Measurements from ENCODE around the gene PRKRIP1.
A peak's percentile ranks its signal among the peaks of the same experiment; 100 is the strongest.
"Not testable (repeated sequence)": the region's sequence is repeated elsewhere in the genome, so short reads cannot be mapped to it uniquely, and the experiment has no call there.

PRKRIP1 gene

GRCh38 chr7:102431617-102432298 lies 35.6 kb downstream of the PRKRIP1 start:
- no peak for DNase-seq (ENCODE audit: low read depth)

DNA sequence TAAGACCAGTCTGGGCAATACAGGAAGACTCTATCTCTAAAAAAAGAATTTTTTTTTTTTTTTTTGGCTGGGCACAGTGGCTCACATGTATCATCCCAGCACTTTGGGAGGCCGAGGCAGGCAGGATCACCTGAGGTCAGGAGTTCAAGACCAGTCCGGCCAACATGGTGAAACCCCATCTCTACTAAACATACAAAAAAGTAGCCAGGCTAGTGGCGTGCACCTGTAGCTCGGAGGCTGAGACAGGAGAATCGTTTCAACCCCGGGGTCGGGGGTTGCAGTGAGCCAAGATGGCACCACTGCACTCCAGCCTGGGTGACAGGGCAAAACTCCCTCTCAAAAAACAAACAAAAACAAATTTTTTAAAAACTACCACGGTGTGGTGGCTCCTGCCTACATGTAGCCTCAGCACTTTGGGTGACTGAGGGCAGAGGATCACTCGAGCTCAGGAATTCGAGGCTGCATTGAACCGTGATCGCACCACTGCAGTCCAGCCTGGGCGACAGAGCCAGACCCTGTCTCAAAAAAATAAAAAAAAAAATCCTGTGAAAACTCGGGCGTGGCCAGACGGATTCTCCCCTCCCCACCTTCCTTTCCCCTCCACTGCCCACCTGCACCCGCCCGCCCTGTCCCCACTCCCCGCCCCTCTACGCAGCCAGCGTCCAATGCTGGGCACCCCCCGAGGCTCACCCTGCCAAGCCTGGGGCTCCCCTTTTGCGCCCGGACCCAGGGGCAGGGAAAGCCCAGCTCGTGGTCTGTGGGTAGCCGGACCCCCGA lies 36.5 kb downstream of the PRKRIP1 start:
- no peak for DNase-seq (ENCODE audit: low read depth)

- peak; percentile 38 for DNase-seq (ENCODE audit: low read depth)
Measured at GRCh38 chr7:102433219-102434038, 37.3 kb downstream of the PRKRIP1 start, which contains the start of gene ORAI2. TSS of gene ORAI2 (plus strand) at chr7:102433575. CDS start at chr7:102438957, 5,382 bp downstream.

DNA sequence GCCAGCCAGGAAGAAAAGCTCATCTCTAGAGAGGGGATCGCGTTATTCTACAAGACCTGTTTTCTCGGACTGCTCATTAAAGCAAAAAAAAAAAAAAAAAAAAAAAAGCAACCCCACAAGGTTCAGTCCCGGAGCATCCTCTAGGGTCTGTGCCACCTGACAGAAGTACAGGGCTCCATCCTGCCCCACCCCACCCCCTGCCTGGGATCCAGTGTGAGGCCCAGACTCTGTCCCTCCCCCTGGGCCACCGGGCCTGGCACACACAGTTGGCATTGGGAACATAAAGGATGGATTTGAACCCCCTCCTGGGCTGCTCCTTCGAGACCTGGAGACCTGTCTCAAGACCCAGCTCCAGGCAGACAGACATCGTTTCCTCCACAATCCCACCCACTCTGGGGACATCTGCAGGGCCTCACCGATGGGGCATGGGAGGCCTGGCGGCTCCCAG lies 37.9 kb downstream of the PRKRIP1 start:
- DNase-seq (ENCODE audit: low read depth) = no peak

- no peak for DNase-seq (ENCODE audit: low read depth)
Measured at GRCh38 chr7:102436118-102436517, 40.0 kb downstream of the PRKRIP1 start.

GRCh38 chr7:102439963-102440795 lies 44.0 kb downstream of the PRKRIP1 start:
- DNase-seq (ENCODE audit: low read depth) = peak; percentile 63

DNA sequence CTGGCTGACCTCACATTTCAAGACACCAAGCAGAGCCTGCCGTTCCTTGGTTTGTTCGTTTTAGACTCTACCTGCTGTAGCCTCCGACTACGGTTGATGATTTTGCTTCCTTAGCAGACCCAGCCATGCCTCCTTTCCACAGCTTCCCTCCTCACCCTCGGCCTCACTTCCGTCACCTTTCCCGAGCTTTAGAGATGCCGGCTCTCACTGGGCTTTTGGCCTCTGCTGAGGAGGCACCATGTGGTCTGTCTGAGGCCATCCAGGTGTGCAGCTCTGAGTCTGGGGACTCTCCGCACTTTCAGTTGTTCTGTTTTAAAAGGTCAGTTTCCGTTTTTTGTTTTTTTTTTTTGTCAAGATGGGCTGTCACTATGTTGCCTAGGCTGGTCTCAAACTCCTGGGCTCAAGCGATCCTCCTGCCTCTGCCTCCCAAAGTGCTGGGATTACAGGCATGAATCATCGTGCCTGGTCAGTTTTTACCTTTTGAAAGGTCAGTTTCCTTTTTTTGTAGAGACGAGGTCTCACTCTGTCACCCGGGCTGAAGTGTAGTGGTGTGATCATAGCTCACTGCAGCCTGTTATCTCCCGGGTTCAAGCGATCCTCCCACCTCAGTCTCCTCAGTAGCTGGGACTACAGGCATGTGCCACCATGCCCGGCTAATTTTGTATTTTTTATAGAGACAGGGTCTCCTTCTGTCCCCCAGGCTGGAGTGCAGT lies 49.0 kb downstream of the PRKRIP1 start:
- no peak for DNase-seq (ENCODE audit: low read depth)

DNA sequence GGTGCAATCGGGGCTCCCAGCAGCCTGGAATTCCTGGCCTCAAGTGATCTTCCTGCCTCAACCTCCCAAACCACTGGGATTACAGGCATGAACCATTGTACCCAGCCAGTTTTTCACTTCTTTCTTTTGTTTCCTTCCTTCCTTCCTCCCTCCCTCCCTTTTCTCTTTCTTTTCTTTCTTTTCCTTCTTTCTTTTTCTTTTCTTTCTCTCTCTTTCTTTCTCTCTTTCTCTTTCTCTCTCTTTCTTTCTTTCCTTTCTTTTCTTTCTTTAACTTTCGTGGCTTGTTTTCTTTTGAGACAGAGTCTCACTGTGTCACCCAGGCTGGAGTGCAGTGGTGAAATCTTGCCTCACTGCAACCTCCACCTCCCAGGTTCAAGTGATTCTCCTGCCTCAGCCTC lies 49.5 kb downstream of the PRKRIP1 start:
- DNase-seq (ENCODE audit: low read depth) = no peak

GRCh38 chr7:102446387-102447156 lies 50.4 kb downstream of the PRKRIP1 start:
- no peak for DNase-seq (ENCODE audit: low read depth)

DNA sequence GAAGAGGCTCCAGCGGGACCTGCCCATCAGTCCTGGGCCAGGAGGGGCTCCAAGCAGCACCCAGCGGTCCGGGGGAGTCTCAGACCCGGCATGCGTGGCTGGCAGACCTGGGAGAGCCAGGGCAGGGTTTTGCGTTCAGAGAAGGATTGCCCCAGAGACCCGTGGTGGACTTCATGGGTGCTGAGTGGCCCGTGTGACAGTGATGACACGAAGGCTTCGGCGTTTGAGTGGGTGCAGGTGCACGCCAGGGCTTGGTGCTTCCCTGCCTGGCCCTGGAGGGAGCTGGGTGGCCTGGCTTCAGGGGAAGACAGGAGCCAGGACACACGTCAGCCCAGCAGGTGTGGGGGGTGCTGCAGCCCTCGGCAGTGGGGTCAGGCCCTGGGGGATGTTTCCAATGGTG lies 51.1 kb downstream of the PRKRIP1 start:
- no peak for DNase-seq (ENCODE audit: low read depth)

DNA sequence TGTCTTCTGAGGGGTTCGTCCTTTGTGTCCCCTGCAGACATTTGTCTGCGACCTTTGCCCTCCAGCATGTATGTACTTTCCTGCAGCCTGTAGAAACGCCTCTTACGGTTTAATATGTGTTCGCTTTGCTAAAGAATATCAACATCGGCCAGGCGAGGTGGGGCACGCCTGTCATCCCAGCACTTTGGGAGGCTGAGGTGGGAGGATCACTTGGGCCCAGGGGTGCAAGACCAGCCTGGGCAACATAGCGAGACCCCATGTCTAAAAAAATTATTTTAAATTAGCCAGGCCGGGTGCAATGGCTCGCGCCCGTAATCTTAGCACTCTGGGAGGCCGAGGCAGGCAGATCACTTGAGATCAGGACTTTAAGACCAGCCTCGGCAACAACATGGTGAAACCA lies 53.0 kb downstream of the PRKRIP1 start:
- DNase-seq (ENCODE audit: low read depth) = no peak

GRCh38 chr7:102450242-102450641 lies 54.1 kb downstream of the PRKRIP1 start:
- DNase-seq (ENCODE audit: low read depth) = no peak

- DNase-seq (ENCODE audit: low read depth) = no peak
Measured at GRCh38 chr7:102451371-102452054, 55.4 kb downstream of the PRKRIP1 start.

DNA sequence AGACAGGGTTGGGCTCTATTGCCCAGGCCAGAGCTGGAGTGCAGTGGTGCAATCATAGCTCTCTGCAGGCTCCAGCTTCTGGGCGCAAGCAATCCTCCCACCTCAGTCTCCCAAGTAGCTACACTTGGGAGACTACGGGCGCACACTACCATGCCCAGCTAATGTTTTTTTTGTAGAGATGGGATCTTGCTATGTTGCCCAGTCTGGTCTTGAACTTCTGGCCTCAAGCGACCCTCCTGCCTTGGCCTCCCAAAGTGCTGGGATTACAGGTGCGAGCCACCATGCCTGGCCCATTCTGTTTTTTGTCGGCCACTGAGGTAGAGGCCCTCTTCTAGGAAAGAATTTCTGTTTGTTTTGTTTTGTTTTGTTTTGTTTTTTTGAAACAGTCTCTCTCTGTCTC lies 56.3 kb downstream of the PRKRIP1 start:
- no peak for DNase-seq (ENCODE audit: low read depth)

DNA sequence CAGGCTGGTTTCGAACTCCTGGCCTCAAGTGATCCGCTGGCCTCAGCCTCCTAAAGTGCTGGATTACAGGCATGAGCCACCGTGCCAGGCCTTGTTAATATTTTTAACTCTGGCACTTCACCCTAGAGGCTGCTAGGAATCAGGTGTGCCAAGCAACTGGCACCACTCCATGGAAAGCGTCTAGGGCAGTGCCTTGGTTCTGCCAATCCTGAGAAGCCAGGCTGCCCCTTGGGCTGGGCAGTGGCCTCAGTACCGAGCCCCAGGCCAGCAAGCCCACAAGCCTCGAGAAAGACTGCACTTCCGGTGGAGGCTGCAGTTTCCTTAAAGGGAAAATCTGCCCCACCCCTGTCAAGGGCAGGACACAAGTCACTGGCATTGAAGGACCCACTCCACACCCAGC lies 57.2 kb downstream of the PRKRIP1 start:
- DNase-seq (ENCODE audit: low read depth) = no peak

DNA sequence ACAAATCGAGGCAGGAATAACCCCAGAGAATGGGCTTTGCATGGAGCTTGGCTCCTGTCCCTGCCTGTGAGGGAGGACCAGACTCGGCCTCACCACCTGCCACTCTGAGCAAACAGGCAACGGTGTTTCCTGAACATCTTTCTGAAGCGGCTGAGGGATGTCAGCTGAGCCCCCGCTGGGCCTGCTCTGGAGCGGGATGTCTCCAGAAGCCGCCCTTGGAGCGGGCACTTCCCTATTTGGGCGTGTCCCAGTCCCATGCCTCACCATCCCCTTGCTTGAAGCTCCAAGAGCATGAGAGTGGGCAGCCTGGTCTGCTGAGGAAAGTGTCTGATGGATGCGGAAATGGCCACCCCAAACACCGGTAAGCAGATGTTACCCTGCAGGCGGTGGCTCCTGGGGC lies 58.3 kb downstream of the PRKRIP1 start:
- DNase-seq (ENCODE audit: low read depth) = no peak

DNA sequence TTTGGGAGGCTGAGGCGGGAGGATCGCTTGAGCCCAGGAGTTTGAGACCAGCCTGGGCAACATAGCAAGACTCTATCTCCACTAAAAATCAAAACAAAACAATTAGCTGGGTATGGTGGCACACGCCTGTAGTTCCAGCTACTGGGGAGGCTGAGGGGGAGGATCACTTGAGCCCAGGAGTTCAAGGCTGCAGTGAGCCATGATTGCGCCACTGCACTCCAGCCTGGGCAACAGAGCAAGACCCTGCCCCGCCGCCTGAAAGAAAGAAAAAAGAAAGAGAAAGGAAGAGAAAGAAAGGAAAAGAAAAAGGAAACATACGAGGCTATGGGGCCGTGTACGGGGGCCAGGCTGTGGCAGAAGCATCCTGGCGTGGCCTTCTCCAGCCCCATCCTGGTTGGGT lies 58.8 kb downstream of the PRKRIP1 start:
- DNase-seq (ENCODE audit: low read depth) = not testable (repeated sequence)

DNA sequence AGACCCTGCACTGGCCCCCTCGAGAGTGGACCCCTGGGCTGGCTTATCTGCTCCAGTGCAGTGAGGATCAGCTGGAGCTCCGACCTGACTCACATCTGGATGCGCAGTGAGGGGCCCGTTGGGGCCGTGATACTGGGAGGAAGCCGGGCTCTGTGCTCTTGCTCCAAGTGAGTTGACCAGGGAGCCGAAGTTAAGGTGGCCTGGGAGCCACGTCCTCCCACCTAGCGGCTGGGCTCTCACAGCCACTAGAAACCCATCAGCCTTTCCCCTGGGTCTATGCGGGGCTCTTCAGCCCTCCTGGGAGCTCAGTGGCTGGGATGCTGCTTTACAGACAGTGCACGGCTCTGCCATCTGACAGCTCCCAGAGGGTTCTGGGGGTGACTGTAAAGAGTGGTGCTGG lies 59.4 kb downstream of the PRKRIP1 start:
- no peak for DNase-seq (ENCODE audit: low read depth)

DNA sequence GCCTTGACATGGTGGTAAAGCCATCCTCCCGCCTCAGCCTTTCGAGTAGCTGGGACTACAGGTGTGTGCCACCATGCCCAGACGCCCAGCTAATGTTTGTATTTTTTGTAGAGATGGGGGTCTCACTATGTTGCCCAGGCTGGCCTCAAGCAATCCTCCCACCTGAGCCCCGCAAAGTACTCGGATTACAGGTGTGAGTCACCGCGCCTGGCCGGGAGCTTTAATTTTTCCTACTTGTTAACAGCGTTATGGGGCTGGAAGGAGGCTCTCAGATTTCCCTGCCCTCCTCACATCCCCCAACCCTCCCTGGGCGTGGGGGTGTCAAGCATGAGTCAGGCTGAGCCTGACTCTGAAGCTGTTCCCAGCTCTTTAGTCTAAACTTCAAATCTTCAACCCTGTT lies 60.2 kb downstream of the PRKRIP1 start:
- peak; percentile 64 for DNase-seq (ENCODE audit: low read depth)
